GM18951 (cell line): Measurements from ENCODE around the gene DUSP28.

Experiments used
- POLR2A ChIP-seq: IDR thresholded peaks from 4 replicates; pipeline ENCODE4 v1.6.1; 2011; ENCODE audit warnings: mild to moderate bottlenecking; ENCODE audit not compliant: insufficient read length, insufficient read depth; ENCODE audit errors: extremely low read depth
- in situ Hi-C: fragments of 300-500 bp; cut with MboI; formaldehyde crosslinking; loops from one replicate; pipeline ENCODE4 v1.12.0; 2022; ENCODE audit warnings: low sequenced_read_pairs, mixed read lengths, inconsistent platforms; ENCODE audit not compliant: unreplicated experiment

DUSP28 gene

GRCh38 chr2:240568678-240569522 is 8.7 kb downstream of the DUSP28 start:
- TF ChIP-seq POLR2A = peak; percentile 60
- in situ Hi-C loops = no loop called here

GRCh38 chr2:240569523-240569997 is 9.4 kb downstream of the DUSP28 start:
- TF ChIP-seq POLR2A = no peak
- in situ Hi-C loops = no loop called here

- TF ChIP-seq POLR2A = no peak
- in situ Hi-C loops = no loop called here
These were observed 9.9 kb downstream of the DUSP28 start for GRCh38 chr2:240569998-240570530.

- in situ Hi-C loops = no loop called here
- no peak for TF ChIP-seq POLR2A
These were observed 10.6 kb downstream of the DUSP28 start for GRCh38 chr2:240570531-240571313.

GRCh38 chr2:240571314-240571973 is 11.3 kb downstream of the DUSP28 start:
- in situ Hi-C loops = no loop called here
- no peak for TF ChIP-seq POLR2A

GRCh38 chr2:240572141-240573031 is 12.2 kb downstream of the DUSP28 start:
- TF ChIP-seq POLR2A = no peak
- in situ Hi-C loops = no loop called here

GRCh38 chr2:240573071-240573515 is 12.9 kb downstream of the DUSP28 start:
- in situ Hi-C loops = no loop called here
- no peak for TF ChIP-seq POLR2A

GRCh38 chr2:240573516-240574385 is 13.6 kb downstream of the DUSP28 start:
- no peak for TF ChIP-seq POLR2A
- in situ Hi-C loops = no loop called here

- no peak for TF ChIP-seq POLR2A
- in situ Hi-C loops = no loop called here
These were observed 14.4 kb downstream of the DUSP28 start for GRCh38 chr2:240574386-240575100.

GRCh38 chr2:240575101-240575965 is 15.2 kb downstream of the DUSP28 start:
- TF ChIP-seq POLR2A = peak; percentile 6
- in situ Hi-C loops = no loop called here
